Measurements from ENCODE around the gene M6PR.

The M6PR gene

DNA sequence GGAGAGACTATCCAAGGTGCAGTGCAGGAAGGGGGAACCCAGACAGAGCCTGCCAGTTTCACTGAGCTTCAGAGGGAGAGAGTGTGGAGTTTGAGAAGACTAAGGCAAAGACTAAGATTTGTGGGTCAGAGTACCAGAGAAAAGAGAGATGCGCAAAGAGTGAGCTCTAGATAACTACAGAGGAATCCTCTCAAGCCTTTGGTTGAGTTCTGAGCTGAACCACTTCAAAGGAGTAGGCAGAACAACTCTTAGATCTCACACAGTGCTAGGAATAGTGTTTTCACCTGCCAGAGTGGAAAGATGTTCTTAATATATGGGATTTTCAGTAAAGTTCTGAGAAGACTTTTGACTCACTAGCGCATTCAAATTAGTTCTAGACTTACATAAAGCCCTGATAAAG is 10.7 kb upstream of the M6PR start:
- no peak for DNase-seq (ENCODE audit: low read depth, low spot score)
- Histone ChIP-seq H3K27me3 (ENCODE audit: insufficient read depth, insufficient read length) (no peaks in the 10 kb centered on the region), H3K36me3 (ENCODE audit: insufficient read depth, insufficient read length, low read length) (peaks cover 7% of the 10 kb centered on the region), H3K4me1 (ENCODE audit: insufficient read depth, insufficient read length) (no peaks in the 10 kb centered on the region), H3K9ac (ENCODE audit: insufficient read length, low read depth) (no peak overlapping the region), H3K9me3 (ENCODE audit: insufficient read depth, low read length) (peaks cover 11% of the 10 kb centered on the region; the same call in 1 of the 2 replicates), H3K4me3 (ENCODE audit: insufficient read length, low read depth) (no peak overlapping the region)
- TF ChIP-seq SUZ12 (IDR thresholded peaks at IDR 0.05; ENCODE audit: extremely low read depth, insufficient read depth, insufficient read length) (no peak), ZNF274 (IDR thresholded peaks at IDR 0.05; ENCODE audit: low read depth, low read length) (no peak), YY1 (IDR thresholded peaks at IDR 0.05; ENCODE audit: insufficient read depth, insufficient read length) (no peak)

DNA sequence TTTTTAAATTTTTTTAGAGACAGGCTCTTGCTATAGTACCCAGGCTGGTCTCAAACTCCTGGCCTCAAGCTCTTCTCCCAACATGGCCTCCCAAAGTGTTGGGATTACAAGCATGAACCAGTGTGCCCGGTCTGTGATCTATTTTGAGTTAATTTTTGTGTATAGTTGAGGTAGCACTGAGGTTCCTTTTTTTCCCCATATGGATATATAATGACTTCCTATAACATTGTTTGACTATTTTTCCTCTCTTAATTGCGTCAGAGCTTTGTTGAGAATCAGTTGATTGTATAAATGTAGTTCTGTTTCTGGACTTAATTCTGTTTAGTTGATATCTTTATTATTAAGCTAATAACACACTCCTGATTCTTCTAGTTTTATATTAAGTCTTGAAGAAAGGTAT is 8.6 kb upstream of the M6PR start:
- Histone ChIP-seq H3K4me3 (ENCODE audit: insufficient read length, low read depth) (no peak overlapping the region), H3K27me3 (ENCODE audit: insufficient read depth, insufficient read length) (no peaks in the 10 kb centered on the region), H3K36me3 (ENCODE audit: insufficient read depth, insufficient read length, low read length) (peaks cover 15% of the 10 kb centered on the region), H3K9me3 (ENCODE audit: insufficient read depth, low read length) (peaks cover 29% of the 10 kb centered on the region), H3K9ac (ENCODE audit: insufficient read length, low read depth) (no peak overlapping the region), H3K4me1 (ENCODE audit: insufficient read depth, insufficient read length) (no peaks in the 10 kb centered on the region)
- no peak for DNase-seq (ENCODE audit: low read depth, low spot score)
- TF ChIP-seq YY1 (IDR thresholded peaks at IDR 0.05; ENCODE audit: insufficient read depth, insufficient read length) (no peak), SUZ12 (IDR thresholded peaks at IDR 0.05; ENCODE audit: extremely low read depth, insufficient read depth, insufficient read length) (no peak), ZNF274 (IDR thresholded peaks at IDR 0.05; ENCODE audit: low read depth, low read length) (no peak)

DNA sequence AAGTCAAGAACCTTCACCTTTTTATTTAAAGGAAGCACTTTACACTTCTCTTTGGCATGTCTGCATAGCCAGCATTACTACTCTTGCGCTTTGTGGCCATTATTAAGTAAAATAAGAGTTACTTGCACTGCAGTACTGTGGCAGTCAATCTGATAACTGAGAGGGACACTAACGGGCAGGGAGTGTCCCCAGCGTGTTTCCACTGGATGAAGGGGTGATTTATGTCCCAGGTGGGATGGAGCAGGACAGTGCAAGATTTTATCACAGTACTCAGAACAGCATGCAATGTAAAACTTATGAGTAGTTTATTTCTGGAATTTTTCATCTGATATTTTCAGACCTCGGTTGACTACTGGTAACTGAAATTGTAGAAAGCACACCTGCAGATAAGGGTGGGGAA is 8.1 kb upstream of the M6PR start:
- peaks cover 16% of the 10 kb centered on the region for H3K36me3 ChIP-seq (ENCODE audit: insufficient read depth, insufficient read length, low read length)
- no peaks in the 10 kb centered on the region for H3K4me1 ChIP-seq (ENCODE audit: insufficient read depth, insufficient read length)
- H3K9ac ChIP-seq (ENCODE audit: insufficient read length, low read depth), result no peak overlapping the region
- DNase-seq (ENCODE audit: low read depth, low spot score), result no peak
- H3K9me3 ChIP-seq (ENCODE audit: insufficient read depth, low read length), result peaks cover 34% of the 10 kb centered on the region
- H3K27me3 ChIP-seq (ENCODE audit: insufficient read depth, insufficient read length), result no peaks in the 10 kb centered on the region
- H3K4me3 ChIP-seq (ENCODE audit: insufficient read length, low read depth), result no peak overlapping the region
- TF ChIP-seq YY1 (IDR thresholded peaks at IDR 0.05; ENCODE audit: insufficient read depth, insufficient read length) (no peak), ZNF274 (IDR thresholded peaks at IDR 0.05; ENCODE audit: low read depth, low read length) (no peak), SUZ12 (IDR thresholded peaks at IDR 0.05; ENCODE audit: extremely low read depth, insufficient read depth, insufficient read length) (no peak)

DNA sequence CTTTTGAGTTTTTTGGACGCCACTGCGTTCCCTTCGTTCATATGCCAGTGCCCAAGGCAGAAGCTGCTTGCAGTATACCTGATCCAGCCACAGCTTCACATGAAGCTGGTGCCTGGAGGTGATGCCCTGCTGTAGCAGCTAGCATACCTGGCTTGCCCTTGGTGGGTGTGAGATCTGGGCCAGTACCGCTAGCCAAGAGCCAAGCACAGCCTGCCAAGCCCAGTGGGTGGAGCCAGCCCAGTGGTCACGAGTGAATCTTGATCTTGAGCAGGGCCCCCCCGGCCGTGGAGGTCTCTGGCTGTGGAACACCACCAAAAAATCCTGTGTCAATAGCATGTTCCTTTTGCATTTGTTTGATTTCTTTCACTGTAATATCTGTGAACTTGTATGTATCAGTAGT is 7.3 kb upstream of the M6PR start:
- no peaks in the 10 kb centered on the region for H3K27me3 ChIP-seq (ENCODE audit: insufficient read depth, insufficient read length)
- DNase-seq (ENCODE audit: low read depth, low spot score), result no peak
- no peak overlapping the region for H3K9ac ChIP-seq (ENCODE audit: insufficient read length, low read depth)
- H3K4me3 ChIP-seq (ENCODE audit: insufficient read length, low read depth), result no peak overlapping the region
- TF ChIP-seq YY1 (IDR thresholded peaks at IDR 0.05; ENCODE audit: insufficient read depth, insufficient read length), result no peak
- no peak for TF ChIP-seq ZNF274 (IDR thresholded peaks at IDR 0.05; ENCODE audit: low read depth, low read length)
- TF ChIP-seq SUZ12 (IDR thresholded peaks at IDR 0.05; ENCODE audit: extremely low read depth, insufficient read depth, insufficient read length), result no peak
- no peaks in the 10 kb centered on the region for H3K4me1 ChIP-seq (ENCODE audit: insufficient read depth, insufficient read length)
- H3K9me3 ChIP-seq (ENCODE audit: insufficient read depth, low read length), result peaks cover 38% of the 10 kb centered on the region
- H3K36me3 ChIP-seq (ENCODE audit: insufficient read depth, insufficient read length, low read length), result peaks cover 16% of the 10 kb centered on the region

DNA sequence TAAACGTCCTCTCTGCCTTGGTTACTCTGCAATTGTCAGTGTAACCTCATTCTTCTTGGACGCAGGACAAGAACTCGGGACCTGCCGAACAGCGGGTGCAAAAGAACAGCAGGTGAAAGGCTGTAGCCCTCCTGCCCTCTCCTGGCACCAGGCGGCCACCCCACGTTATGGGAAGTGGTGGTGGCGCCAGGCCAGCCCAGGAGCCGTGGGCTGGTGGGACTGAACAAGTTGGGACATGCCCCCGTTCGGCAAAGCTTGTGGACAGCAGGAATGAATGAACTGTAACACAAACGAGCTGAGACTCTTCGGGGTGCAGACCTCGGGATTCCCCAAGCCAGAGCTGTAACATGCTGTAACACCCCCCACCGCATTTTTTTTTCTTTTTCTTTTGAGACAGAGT is 6.6 kb upstream of the M6PR start:
- H3K27me3 ChIP-seq (ENCODE audit: insufficient read depth, insufficient read length), result no peaks in the 10 kb centered on the region
- H3K36me3 ChIP-seq (ENCODE audit: insufficient read depth, insufficient read length, low read length), result peaks cover 16% of the 10 kb centered on the region
- H3K4me1 ChIP-seq (ENCODE audit: insufficient read depth, insufficient read length), result no peaks in the 10 kb centered on the region
- H3K4me3 ChIP-seq (ENCODE audit: insufficient read length, low read depth), result no peak overlapping the region
- H3K9me3 ChIP-seq (ENCODE audit: insufficient read depth, low read length), result peaks cover 38% of the 10 kb centered on the region
- TF ChIP-seq SUZ12 (IDR thresholded peaks at IDR 0.05; ENCODE audit: extremely low read depth, insufficient read depth, insufficient read length) (no peak), YY1 (IDR thresholded peaks at IDR 0.05; ENCODE audit: insufficient read depth, insufficient read length) (no peak), ZNF274 (IDR thresholded peaks at IDR 0.05; ENCODE audit: low read depth, low read length) (no peak)
- DNase-seq (ENCODE audit: low read depth, low spot score), result no peak
- H3K9ac ChIP-seq (ENCODE audit: insufficient read length, low read depth), result no peak overlapping the region

DNA sequence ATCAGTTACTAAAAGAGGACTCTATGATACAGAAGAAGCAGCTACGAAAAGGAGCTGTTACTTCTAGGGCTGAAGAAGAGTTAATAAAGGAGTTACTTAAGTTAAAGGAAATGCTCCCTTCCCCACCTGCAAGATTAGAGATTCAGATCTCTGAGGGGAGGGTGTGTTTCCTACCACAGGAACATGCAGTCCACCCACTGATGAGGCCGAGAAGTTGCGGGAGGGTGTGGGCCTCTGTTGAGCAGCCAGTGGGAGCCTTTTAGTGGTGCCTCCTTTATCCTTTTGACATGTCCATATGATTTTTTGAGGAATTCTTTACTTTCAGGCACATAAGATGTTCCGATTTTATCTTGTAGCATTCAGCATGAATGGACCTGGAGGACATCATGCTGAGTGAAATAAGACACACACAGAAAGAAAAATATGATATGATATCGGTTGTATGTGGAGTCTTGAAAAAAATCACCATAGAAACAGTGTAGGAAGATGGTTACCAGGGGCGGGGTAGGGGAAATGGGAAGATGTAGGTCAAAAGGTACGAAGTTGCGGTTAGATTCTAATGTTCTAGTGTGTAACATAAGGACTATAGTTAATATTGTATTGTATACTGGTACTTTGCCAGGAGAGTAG is 4.4 kb upstream of the M6PR start:
- Histone ChIP-seq H3K36me3 (ENCODE audit: insufficient read depth, insufficient read length, low read length) (peaks cover 16% of the 10 kb centered on the region), H3K9me3 (ENCODE audit: insufficient read depth, low read length) (peaks cover 38% of the 10 kb centered on the region), H3K9ac (ENCODE audit: insufficient read length, low read depth) (no peak overlapping the region), H3K27me3 (ENCODE audit: insufficient read depth, insufficient read length) (no peaks in the 10 kb centered on the region), H3K4me3 (ENCODE audit: insufficient read length, low read depth) (no peak overlapping the region), H3K4me1 (ENCODE audit: insufficient read depth, insufficient read length) (no peaks in the 10 kb centered on the region)
- DNase-seq (ENCODE audit: low read depth, low spot score), result no peak
- TF ChIP-seq YY1 (IDR thresholded peaks at IDR 0.05; ENCODE audit: insufficient read depth, insufficient read length) (no peak), SUZ12 (IDR thresholded peaks at IDR 0.05; ENCODE audit: extremely low read depth, insufficient read depth, insufficient read length) (no peak), ZNF274 (IDR thresholded peaks at IDR 0.05; ENCODE audit: low read depth, low read length) (no peak)

DNA sequence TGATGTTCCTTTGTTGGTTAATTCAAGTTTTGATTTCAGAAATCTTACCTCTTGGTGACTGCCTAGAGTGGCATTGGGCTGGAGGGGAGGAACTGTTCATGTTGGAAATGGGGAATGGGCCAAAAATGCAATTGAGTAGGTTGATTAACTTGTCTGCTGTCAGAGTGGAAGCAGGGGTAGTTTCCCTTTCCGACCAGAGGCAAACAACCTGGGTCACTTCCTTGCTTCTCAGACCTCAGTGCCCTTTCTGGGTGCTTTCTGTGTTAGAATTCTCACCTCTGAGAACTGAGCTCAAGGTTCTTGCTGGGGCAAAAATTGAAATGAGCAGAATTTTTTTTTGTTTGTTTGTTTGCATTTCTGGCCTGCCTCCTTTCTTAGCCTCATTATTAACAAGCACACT is 2.3 kb upstream of the M6PR start:
- TF ChIP-seq SUZ12 (IDR thresholded peaks at IDR 0.05; ENCODE audit: extremely low read depth, insufficient read depth, insufficient read length) (no peak), YY1 (IDR thresholded peaks at IDR 0.05; ENCODE audit: insufficient read depth, insufficient read length) (no peak), ZNF274 (IDR thresholded peaks at IDR 0.05; ENCODE audit: low read depth, low read length) (no peak)
- no peaks in the 10 kb centered on the region for H3K4me1 ChIP-seq (ENCODE audit: insufficient read depth, insufficient read length)

More for the DNA sequence above, 2.3 kb upstream of the M6PR start:
- Histone ChIP-seq H3K9ac (ENCODE audit: insufficient read length, low read depth) (no peak overlapping the region), H3K9me3 (ENCODE audit: insufficient read depth, low read length) (peaks cover 38% of the 10 kb centered on the region), H3K4me3 (ENCODE audit: insufficient read length, low read depth) (no peak overlapping the region), H3K27me3 (ENCODE audit: insufficient read depth, insufficient read length) (no peaks in the 10 kb centered on the region), H3K36me3 (ENCODE audit: insufficient read depth, insufficient read length, low read length) (peaks cover 25% of the 10 kb centered on the region)
- DNase-seq (ENCODE audit: low read depth, low spot score), result no peak

All from NT2/D1 (cell line).